ENCODE results near the gene COG3. TPM values are rescaled to one million over a fixed set of nuclear protein-coding genes. Genes with fewer than 3 reads are reported as not detected.

COG3 gene
- total RNA-seq, 1 experiment from 2014 or later = 17.6 TPM

- Histone ChIP-seq H3K4me1 (ENCODE audit: control insufficient read depth in 1 of 2, insufficient read depth in 2 of 2, low read length in 2 of 2) (no peaks in the 10 kb centered on the region), H2AFZ (ENCODE audit: low read depth, low read length, poor library complexity, severe bottlenecking) (no peak overlapping the region), H3K36me3 (ENCODE audit: control insufficient read depth in 1 of 2, insufficient read depth in 2 of 2, low read length in 2 of 2) (peaks cover 20 to 25% of the 10 kb centered on the region in 2 experiments; a peak in 3 of 4 replicates), H3K9me2 (ENCODE audit: insufficient read depth) (no peaks in the 10 kb centered on the region), H4K20me1 (ENCODE audit: insufficient read depth) (no peaks in the 10 kb centered on the region), H3K79me2 (ENCODE audit: insufficient read depth, low read length) (no peaks in the 10 kb centered on the region), H3K4me3 (replicated peaks in 1 of 2; ENCODE audit: low read depth in 1 of 2, low read length in 2 of 2) (no peak overlapping the region), H3K9me3 (ENCODE audit: control insufficient read depth in 1 of 2, insufficient read depth in 1 of 2, low read depth in 1 of 2, low read length in 2 of 2) (no peaks in the 10 kb centered on the region), H3K27ac (ENCODE audit: low read depth, low read length) (no peak overlapping the region), H3K4me2 (ENCODE audit: low read length) (no peak overlapping the region), H3K27me3 (ENCODE audit: insufficient read depth, low read length) (no peaks in the 10 kb centered on the region), H3K9ac (ENCODE audit: low read length) (no peak overlapping the region)
- no peak for DNase-seq (ENCODE audit: low read depth, low spot score)
- no TSS peak for BruUV-seq (replicated peaks)
- ChIA-PET POLR2A (no interaction called here), RAD21 (ENCODE audit: low non-redundant PET in 1 of 2, low total read pairs in 2 of 2, uncharacterized antibody in 2 of 2, unreplicated experiment in 2 of 2) (no interaction called here), CTCF (interaction anchor here (0.8 kb wide), 1 partner anchor 17 kb away, joined by 3 read pairs; no protein-coding TSS in a partner anchor)
- intact Hi-C loops (cut with micrococcal nuclease) = loop anchor here (5.0 kb wide), 1 partner anchor 205 kb away; no protein-coding TSS in a partner anchor
- ATAC-seq = no peak
- no peak for TF ChIP-seq ZBTB33 (IDR thresholded peaks at IDR 0.05; ENCODE audit: extremely low read depth, insufficient replicate concordance, low read length)
- TF ChIP-seq YY1 (IDR thresholded peaks at IDR 0.05; ENCODE audit: extremely low read depth, insufficient replicate concordance, low read depth, low read length) = no peak
- no peak for TF ChIP-seq EGR1 (IDR thresholded peaks at IDR 0.05; ENCODE audit: low read depth)
- no peak for TF ChIP-seq ZNF274 (IDR thresholded peaks at IDR 0.05; ENCODE audit: low read depth, low read length)
- no peak for TF ChIP-seq SIN3A (IDR thresholded peaks at IDR 0.05; ENCODE audit: low read depth)
- no peak for TF ChIP-seq ELF1 (IDR thresholded peaks at IDR 0.05; ENCODE audit: borderline replicate concordance, low read depth)
- TF ChIP-seq RAD21 (IDR thresholded peaks at IDR 0.05; ENCODE audit: low read depth) = no peak
- TF ChIP-seq CBX3 (IDR thresholded peaks at IDR 0.05; ENCODE audit: low read depth) = no peak
Observed at GRCh38 chr13:45512098-45512496, 47.4 kb downstream of the COG3 start.

- H3K9ac ChIP-seq (ENCODE audit: low read length) = no peak overlapping the region
- H3K9me3 ChIP-seq (ENCODE audit: control insufficient read depth in 1 of 2, insufficient read depth in 1 of 2, low read depth in 1 of 2, low read length in 2 of 2) = no peaks in the 10 kb centered on the region
- ChIA-PET POLR2A (no interaction called here), CTCF (no interaction called here), RAD21 (ENCODE audit: low non-redundant PET in 1 of 2, low total read pairs in 2 of 2, uncharacterized antibody in 2 of 2, unreplicated experiment in 2 of 2) (no interaction called here)
- no peaks in the 10 kb centered on the region for H3K4me1 ChIP-seq (ENCODE audit: control insufficient read depth in 1 of 2, insufficient read depth in 2 of 2, low read length in 2 of 2)
- no peaks in the 10 kb centered on the region for H3K27me3 ChIP-seq (ENCODE audit: insufficient read depth, low read length)
- no peak overlapping the region for H2AFZ ChIP-seq (ENCODE audit: low read depth, low read length, poor library complexity, severe bottlenecking)
- TF ChIP-seq REST (IDR thresholded peaks at IDR 0.05; ENCODE audit: low read depth) = no peak
- TF ChIP-seq ZBTB33 (IDR thresholded peaks at IDR 0.05; ENCODE audit: extremely low read depth, insufficient replicate concordance, low read length) = no peak
- no peak for TF ChIP-seq POLR2AphosphoS5 (IDR thresholded peaks at IDR 0.05; ENCODE audit: low read depth, low read length)
- no peak for TF ChIP-seq JUND (IDR thresholded peaks at IDR 0.05)
- no peak for TF ChIP-seq RAD21 (IDR thresholded peaks at IDR 0.05; ENCODE audit: low read depth)
- no peak for TF ChIP-seq TCF7L2 (IDR thresholded peaks at IDR 0.05; ENCODE audit: borderline replicate concordance, extremely low read depth, insufficient read depth, insufficient read length)
- H3K4me3 ChIP-seq (replicated peaks in 1 of 2; ENCODE audit: low read depth in 1 of 2, low read length in 2 of 2) = no peak overlapping the region
- H3K9me2 ChIP-seq (ENCODE audit: insufficient read depth) = no peaks in the 10 kb centered on the region
- H3K4me2 ChIP-seq (ENCODE audit: low read length) = no peak overlapping the region
- no peak for ATAC-seq
- no peaks in the 10 kb centered on the region for H4K20me1 ChIP-seq (ENCODE audit: insufficient read depth)
- peaks cover 30 to 33% of the 10 kb centered on the region in 2 experiments; a peak in 3 of 4 replicates for H3K36me3 ChIP-seq (ENCODE audit: control insufficient read depth in 1 of 2, insufficient read depth in 2 of 2, low read length in 2 of 2)
- no peak for DNase-seq (ENCODE audit: low read depth, low spot score)
- BruUV-seq (replicated peaks) = no TSS peak
- intact Hi-C loops (cut with micrococcal nuclease) = no loop called here
- H3K79me2 ChIP-seq (ENCODE audit: insufficient read depth, low read length) = no peaks in the 10 kb centered on the region
- no peak overlapping the region for H3K27ac ChIP-seq (ENCODE audit: low read depth, low read length)
Observed at GRCh38 chr13:45516757-45517156, 52.0 kb downstream of the COG3 start.
